GM19351 (cell line): Measurements from ENCODE around the gene C22orf42.
"Not testable (repeated sequence)": the region's sequence is repeated elsewhere in the genome, so short reads cannot be mapped to it uniquely, and the experiment has no call there.

Experiments
- ATAC-seq: cut with Tn5 transposase; IDR thresholded peaks from one replicate; pipeline ENCODE4 v1.9.1; 2021; ENCODE audit warnings: mild to moderate bottlenecking, moderate library complexity; ENCODE audit not compliant: unreplicated experiment

Gene C22orf42

DNA sequence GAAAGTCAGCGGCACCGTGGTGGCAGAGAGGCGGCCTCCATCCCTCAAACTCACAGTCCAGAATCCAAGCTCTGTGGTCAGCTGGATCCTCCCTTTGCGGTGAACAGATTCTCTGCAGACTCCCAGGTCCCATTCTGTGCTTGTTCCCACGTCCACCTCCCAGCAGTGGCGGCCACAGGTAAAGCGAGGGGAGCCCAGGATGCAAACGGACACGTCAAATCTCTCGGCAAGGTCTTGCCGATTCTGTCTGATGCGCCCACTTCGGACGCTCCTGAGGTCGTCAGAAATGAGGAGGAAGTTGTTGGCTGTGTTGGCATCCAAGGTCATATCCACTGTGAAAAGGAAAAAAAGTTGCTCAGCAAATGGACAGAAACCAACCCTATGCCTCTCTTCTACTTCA is 31.9 kb upstream of the C22orf42 start:
- not testable (repeated sequence) for ATAC-seq

DNA sequence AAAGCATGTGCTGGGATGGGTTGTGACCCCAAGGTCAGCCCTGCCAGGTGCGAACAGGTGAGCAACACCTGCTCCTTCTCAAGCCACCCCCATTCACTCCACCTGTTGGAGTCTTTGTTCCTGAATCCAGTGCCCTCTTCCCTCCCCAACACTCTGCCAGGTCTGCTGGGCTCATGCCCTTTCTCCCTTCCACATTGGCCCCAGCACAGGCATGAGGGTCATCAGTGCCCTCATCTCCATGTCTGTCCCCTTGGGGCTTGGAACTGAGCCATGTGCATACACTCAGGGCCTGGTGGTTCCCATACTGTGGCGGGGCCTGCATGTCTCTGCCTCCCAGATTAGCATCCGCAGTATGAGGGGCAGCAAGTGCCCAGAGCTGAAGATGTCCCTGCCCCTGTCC is 26.7 kb upstream of the C22orf42 start:
- ATAC-seq: no peak

DNA sequence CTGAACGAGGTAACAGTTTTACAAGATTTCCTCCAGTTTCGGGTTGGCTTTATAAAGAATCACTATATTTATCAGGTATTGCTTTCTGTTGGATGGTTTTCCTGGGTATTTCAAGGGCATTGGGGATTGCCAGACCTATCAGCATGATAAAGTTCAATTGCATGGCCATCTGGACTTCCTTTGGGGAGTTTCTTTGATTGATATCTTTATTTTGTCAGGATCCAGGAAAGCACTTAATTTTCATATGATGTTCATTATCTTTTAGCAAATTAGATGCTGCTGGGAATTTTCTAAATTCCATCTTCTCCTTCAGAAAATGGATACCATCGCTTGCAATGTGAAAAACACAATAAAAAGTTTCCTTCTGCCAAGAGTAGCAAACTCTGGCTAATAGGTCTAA is 24.5 kb upstream of the C22orf42 start:
- ATAC-seq: no peak

DNA sequence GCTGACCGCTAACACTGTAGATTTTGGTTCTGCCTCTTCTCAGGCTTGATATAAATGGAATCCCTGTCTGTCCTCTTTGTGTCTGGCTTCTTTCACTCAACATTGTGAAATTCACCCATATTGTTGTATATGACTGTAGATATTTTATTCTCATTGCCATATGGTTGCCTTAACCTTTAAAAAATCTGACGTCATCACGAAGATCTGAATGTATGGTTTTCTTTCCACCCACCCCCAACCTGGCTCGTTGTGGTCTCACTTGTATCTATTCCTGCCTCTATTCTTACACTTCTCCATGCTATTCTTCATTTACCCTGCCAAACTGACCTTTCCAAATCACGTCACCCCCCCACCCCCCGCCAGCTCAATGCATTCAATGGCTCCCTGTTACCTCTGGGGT is 21.9 kb upstream of the C22orf42 start:
- ATAC-seq: no peak

DNA sequence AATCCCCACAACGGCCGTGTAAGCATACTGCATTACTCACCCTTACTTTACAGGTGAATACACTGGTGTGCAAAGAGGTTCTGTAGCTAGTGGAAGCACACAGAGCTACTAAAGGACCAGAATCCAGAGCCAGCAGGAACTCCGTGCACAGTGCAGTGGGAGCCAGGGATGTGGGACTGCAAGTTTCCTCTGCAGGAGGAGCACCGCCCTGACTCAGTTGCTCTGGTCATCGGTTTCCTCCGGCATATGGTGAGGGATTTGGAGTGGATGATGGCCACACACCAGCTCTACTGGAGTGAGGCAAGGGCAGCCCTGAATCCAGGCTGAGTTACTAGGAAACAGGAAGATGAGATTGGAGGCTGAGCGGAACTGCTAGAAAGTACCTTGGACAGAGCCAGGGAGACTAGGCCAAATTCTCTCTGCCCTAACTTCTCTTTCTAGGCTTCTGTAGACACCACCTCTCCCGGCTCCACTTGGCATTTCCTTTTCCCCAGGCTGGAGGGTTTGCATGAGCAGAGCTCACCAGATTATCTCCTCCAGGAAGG is 18.2 kb upstream of the C22orf42 start:
- no peak for ATAC-seq

DNA sequence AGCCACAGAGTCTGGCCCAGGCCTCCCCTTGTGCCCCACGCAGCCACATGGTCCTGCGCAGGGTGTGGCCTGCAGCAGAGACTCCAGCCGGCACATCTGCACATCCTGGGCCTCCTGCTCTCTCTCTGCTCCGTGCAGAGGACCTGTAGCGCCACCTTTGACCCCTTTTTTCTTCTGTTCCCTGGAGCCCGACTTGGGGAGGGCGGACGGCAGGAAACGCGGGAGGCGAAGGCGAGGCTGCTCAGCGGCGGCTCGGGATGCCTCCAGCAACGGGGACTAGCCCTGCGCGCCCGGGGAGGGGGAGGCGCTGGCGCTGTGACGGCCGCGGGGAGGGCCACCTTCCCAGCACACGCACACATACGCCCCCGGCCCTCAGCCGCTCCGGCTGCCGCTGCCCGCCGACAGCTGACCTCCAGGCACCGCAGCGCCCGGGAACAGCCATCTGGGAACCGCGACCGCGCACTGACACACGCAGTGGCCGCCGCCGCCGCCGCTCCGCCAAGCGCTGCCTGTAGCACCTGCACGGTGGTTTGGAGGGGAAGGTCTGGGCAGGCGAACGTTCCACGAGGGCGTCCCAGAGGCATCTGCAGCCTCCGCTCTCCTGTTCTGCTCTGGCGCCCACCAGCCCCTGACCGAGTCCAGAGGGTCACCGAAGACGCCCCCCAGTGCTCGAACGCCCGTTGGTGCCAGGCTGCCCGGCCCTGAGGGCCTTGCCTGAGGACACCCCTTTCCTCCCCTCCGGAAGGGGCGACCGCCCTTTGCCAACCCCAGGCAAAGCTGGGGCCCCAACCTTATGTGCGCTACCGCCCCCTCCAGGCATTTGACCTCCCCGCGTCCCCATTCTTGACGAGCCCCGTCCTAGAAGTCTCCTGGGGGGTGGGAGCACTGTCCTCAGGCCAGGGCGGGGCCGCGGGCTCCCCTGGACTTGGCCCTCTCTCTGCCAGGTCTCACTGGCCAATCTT is 16.9 kb upstream of the C22orf42 start:
- ATAC-seq: no peak

DNA sequence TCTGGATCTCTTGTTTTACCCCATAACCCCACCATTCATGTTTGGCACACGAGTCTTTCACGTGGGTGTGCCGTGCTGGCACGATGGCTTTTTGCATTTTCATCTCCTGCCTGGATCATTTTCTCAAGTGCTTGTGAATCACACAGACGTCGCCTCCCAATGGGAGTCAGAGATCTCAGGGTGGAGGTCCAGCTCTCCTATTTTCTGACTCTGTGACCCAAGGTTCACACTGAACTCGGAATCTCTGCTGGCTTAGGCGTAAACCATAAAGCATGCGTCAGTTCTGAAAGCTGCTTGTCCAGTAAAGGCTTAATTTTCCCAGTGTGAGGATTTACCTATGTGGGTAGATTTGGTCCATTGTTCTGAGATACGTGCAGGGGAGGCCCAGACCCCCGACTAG is 16.0 kb upstream of the C22orf42 start:
- ATAC-seq: no peak

DNA sequence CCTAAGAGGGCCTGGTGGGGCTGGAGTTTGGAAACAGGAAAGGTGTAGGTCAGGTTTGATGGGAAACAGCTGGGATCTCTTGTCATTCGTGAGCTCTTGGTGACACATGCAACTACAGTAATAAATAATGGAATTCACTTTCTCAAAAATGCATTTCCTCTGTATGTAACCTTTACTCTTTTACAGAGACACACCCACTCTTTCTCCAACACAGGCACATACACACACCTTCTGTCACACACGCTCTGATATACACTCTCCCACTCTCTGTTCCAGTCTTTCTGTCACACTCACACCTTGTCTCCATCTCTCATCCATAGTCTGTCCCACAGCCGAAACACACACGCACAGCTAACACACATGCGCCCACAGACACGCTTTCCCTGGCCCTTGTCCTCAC is 6.6 kb upstream of the C22orf42 start:
- no peak for ATAC-seq

DNA sequence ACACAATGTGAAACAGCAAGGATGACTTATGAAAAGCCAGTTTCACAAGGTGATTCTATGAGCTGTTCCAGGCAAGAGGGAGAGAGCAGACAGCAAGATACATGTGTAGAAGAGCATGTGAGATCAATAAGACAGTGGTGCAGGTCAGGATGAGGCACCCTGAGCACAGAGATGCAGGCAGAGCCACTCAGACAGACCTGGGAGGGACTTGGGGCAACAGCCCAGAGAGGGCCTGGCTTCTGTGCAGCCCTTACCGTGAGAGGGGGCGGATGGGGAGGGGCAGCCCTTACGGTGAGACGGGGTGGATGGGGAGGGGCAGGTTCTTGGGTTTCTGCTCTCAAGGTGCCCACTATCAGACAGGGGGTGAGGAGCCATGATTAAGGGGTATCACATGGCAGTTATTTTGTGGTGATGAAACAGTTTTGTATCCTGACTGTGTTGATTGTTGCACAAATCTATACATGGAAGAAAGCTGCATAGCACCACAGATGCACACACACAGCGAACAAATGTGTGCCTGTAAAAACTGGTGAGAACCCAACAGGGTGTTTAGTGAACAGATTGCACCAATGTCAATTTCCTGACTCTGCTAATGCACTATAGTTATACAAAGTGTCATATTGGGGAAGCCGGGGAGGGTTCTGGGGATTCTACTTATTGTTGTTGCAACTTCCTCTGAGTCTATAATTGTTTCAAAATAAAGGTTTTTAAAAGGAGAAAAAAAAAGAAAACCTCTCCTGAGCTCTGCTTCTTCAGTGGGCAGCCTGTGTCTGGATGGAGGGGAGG is 5.2 kb upstream of the C22orf42 start:
- no peak for ATAC-seq

DNA sequence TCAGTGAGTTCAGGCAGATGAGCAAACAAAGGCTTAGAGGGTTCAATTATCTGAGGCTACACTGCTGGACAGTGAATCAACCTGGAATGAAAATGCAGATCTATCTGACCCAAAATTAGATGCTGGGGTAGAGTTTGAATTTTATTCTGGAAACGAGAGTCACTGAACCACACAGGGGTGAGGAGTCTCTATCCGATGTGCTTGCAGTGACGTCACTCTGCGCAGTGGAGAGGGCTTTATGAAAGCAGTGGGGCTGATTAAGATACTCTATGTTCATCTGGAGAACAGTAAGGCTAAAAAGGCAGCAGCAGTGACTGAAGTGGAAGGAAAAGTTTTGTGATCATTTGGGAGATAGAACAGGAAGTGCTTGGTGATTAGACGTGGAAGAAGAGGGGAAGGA is 1.3 kb upstream of the C22orf42 start:
- ATAC-seq: not testable (repeated sequence)

DNA sequence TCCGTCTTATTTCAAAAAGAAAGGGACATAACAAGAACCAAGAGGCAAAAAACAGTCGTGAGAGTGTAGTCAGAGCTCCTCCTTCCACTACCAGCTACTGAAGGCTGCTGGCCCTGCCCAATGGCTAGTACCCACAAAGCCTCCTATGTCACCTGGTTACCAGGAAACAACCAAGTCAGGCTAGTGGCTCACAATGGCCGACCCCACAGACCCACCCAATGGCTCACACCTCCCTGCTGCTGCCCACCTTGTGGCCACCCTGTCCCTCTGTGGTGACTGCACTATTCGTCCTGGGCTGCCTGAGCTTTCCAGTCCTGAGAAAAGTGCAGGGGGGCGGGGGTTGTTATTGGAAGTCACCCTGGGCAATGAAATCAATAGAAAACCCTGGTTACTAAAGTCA is 1.5 kb downstream of the C22orf42 start:
- ATAC-seq: not testable (repeated sequence)

DNA sequence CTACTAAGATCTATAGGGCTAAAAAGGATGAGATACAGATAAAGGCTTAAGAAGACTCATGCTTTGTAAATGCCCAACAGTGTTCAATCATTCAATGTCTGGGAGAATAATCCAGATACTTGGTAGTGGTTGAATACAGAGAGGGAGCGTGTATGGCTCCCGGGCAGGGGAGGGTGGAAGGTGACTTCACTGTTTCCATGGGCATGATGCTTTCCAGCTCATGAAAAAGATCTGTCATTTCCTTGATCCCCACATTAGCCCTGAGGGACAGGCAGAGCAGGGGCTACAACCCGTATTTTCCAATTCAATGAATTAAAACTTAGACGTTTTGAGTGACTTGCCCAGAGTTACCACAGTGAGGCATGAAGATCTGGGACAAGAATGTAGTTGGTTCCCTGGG is 4.4 kb downstream of the C22orf42 start:
- ATAC-seq: not testable (repeated sequence)

DNA sequence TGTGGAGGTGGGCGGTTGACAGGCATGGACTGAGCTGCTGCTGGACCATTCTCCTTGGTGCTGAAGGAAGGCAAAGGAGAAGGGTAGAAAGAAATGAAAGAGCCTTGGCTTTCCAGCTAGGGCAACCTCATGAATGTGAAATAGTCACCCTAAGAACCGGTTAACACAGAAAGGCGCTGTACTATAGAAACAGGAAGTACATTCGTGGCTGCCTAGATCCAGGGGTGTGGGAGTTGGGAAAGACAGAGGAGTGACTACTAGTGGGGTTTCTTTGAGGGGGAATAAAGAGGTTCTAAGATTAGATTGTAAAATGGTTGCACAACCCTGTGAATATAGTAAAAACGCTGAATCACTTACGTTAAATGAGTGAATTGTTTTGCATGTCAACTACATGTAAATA is 7.5 kb downstream of the C22orf42 start:
- ATAC-seq: not testable (repeated sequence)

DNA sequence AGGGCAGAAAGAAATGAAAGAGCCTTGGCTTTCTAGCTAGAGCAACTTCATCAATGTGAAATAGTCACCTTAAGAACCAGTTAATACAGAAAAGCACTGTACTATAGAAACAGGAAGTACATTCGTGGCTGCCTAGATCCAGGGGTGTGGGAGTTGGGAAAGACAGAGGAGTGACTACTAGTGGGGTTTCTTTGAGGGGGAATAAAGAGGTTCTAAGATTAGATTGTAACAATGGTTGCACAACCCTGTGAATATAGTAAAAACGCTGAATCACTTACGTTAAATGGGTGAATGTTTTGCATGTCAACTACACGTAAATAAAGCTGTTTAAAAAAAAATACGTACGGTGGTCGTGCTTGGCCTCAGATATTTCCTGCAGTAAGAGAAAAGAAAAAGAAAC is 8.5 kb downstream of the C22orf42 start:
- not testable (repeated sequence) for ATAC-seq

DNA sequence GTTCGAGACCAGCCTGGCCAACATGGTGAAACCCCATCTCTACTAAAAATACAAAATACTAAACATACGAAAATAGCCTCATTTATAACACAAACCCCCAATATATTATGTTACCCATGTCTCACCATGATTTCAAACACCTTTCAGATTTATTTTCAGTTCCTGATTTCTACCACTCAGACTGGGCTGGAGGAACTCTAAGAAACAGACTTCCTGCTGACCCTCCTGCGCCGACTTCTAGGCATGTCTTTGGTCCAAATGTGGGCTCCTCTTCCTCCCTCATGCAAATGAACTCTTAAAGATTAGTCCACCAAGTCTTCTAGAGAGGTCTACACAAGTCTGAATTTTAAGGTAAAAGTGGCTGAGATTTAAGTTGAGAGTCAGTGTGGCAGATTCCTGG is 10.7 kb downstream of the C22orf42 start:
- not testable (repeated sequence) for ATAC-seq

DNA sequence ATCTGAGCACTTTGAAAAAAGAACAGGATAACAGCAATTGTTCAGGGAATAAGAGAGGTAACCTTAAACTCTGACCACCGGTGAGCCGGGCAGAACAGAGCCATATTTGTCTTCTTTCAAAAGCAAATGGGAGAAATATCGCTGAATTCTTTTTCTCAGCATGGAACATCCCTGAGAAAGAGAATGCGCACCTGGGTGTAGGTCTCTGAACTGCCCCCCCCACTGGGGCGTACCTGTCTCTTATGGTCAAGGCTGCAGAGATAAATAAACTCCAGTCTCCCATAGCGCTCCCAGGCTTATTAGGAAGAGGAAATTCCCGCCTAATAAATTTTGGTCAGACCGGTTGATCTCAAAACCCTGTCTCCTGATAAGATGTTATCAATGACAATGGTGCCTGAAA is 12.0 kb downstream of the C22orf42 start:
- not testable (repeated sequence) for ATAC-seq

DNA sequence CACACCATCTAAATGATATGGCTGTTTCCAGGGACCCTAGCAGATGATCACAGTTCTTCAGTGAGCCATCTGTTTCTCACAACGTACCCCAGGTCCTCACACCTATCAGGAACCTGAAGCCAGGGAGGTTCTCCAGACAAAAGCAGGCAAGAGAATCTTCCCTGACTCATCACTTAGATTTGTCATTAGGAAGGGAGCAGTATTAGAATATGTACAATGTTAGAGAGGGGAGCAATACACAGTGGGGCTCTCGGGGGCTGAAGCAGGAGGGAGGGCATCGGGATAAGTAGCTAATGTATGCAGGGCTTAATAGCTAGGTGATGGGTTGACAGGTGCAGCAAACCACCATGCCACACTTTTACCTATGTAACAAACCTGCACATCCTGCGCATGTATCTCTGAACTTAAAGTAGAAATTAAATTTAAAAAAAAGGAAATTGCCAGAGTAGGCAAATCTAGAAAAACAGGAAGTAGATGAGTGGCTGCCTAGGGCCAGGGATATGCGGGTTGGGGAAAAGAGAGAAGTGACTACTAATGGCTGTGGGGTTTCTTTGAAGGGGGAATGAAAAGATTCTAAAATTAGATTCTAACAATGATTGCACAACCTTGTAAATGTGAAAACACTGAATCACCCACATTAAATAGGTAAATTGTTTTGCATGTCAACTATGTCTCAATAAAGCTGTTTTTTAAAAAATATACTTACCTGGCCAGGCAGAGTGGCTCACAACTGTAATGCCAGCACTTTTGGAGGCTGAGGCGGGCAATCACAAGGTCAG is 14.4 kb downstream of the C22orf42 start:
- ATAC-seq: no peak

DNA sequence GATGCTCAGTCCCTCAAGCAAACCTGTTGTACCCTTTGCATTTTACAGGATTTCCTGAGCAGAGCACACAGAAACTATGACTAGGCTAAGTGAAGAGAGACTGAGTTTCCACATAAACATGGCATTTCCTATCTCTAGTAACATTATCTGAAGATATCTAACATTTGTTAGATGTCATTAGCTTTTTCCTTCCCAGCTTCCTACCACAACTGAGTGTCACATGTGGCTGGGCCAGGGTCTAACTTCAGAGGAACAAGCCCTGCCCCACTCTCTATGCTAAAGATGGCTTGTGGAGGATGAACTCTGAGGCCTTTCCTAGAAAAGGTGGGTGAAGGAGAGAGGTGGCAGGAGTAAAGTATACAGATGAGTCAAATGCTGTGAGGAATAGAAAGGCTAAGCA is 16.5 kb downstream of the C22orf42 start:
- ATAC-seq: no peak

DNA sequence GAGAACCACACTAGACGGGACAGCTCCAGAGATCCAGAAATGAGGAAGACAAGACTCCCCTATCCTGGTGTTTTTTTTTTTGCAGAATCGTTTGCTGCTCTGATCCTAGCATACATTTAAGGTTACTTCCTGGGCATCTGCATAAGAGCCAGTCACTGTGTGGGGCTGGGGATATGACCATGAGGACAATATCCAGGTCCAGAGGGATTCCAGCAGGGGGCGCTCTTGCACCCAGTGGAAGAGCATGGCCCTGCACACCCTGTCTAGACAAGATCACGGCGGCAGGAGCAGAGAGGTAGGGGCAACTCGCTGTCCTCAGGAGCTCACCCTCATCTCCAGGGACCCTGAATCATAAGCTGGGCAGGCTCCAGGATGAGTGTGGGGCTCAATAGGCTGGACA is 18.4 kb downstream of the C22orf42 start:
- not testable (repeated sequence) for ATAC-seq

DNA sequence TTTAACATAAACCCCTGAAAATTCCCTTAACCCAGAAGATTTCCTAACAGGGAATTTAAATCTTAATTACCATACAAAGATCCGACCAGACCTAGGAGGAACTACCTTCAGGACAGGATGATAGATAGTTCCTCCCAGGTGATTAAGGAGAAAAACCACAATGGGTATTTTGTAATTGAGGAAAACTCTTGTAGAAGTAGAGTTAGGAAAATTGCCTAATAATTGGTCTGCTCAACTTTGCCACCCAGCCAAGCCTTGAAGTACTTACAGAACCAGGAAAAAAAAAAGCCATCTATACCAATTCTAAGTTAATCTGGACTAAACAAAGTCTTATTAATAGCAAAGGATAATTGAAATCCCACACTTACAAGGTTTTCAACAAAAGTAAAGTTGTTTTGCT is 20.5 kb downstream of the C22orf42 start:
- ATAC-seq: not testable (repeated sequence)
